TTC549 (cell line): ENCODE measurements around the gene ITGB3BP.
"Not testable (repeated sequence)": the region's sequence is repeated elsewhere in the genome, so short reads cannot be mapped to it uniquely, and the experiment has no call there.

Source experiments
- FAIRE-seq: peaks from 2 replicates; lab custom pipeline; 2012; peaks lifted over from hg19 to GRCh38; lab: Jason Lieb, UNC

ITGB3BP gene

DNA sequence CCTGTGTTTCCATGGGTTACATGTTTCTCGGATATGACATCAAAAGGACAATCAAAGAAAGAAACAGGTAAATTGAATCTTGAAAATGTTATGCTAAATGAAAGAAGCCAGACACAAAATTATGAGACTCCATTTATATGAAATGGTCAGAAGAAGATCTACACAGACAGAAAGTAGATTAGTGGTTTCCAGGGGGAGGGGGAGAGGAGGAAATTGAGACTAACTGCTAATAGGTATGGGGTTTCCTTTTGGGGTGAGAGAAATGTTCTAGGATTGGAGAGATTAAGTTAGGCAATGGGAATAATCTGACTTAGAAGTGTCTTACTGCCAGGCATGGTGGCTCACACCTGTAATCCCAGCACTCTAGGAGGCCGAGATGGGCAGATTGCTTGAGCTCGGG, 21.8 kb downstream of the ITGB3BP start:
- no peak for FAIRE-seq

DNA sequence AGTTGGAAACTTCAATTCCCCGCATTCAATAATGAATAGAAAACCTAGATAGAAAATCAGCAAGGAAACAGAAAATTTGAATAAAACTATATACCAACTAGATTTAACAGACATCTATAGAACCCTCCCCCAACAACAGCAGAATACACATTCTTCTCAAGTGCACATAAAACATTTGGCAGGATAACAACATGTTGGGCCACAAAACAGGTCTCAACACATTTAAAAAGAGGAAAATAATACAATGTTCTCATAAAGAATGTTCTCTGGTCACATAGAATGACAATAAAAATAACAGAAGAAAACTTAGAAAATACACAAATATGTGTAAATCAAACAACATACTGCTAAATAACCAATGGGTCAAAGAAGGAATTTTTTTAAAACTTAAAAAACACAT, 24.9 kb downstream of the ITGB3BP start:
- FAIRE-seq: no peak

DNA sequence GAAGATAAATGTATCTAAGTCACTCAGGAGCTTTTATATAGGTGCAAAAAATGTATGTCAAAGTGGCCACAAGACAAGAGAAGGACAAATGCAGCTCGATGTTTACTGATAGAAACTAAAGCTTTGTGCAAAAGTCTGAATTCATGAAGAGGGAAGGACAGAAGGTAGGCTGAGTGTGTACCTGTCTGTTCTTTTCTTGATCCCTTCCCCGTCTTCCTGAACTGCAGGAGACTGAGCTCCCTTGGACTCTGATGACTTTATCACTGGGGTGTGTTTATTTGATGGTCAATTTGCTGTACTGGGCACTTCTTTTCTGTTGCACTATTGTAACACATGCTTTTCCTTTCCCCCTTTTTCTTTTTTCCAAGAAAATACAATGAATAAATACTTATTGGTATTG, 25.4 kb downstream of the ITGB3BP start:
- FAIRE-seq: no peak

DNA sequence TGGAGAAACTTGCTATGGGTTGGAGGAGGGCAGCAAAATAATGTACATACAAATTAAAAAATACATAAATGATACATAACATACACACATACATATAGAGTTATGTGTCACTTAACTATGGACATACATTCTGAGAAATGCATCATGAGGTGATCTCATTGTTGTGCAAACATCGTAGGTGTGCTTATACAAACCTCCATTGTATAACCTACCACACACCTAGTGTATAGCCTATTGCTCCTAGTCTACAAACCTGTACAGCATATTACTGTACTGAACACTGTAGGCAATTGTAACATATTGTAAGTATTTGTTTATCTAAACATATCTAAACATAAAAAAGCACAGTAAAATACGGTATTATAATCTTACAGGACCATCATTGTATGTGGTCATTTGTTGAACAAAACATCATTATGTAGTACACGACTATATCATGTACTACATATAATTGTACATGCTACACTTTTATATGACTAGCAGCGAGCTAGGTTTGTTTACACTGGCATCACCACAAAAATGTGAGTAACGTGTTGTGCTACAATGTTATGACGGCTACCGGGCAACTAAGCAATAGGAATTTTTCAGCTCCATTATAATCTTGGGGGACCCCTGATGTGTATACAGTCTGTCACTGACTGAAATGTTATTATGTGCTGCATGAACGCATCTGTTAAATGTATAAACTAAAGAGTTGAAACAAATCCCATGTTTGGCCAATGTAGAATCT, 35.5 kb downstream of the ITGB3BP start:
- FAIRE-seq: no peak

DNA sequence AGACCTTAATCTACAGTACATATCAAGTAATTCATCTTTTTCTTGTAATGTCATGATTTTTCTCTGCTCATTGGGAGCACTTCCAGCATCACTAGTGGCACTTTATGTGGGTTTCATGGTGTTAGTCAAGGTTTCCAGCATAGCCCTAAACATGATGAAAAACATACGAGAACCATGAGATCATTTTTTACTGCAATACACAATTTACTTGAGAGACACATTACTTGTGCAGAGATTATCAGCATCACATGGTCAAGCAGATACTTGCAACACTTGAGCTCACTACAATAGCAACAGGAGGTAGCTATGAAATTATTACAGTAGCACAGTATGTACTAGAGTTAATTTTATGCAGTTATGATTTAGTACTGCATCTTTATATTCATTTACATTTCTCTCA, 36.4 kb downstream of the ITGB3BP start:
- no peak for FAIRE-seq

DNA sequence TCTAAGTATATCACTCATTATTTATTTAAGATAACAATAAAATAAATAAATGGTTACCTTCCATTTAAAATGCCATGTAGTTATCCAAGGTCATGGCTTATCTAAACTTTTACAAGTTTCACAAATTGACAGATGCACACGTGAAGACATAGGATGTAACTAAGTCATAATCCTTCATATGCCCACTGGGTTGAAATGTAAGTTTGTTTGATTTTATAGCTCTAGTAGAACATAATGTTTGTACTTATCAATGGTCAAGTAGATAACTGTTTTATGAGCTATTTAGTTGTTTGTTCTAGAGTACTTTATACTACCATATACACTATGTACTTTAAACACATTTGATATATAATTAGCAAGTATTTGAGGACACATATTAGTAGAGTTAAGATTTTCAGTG, 43.0 kb downstream of the ITGB3BP start:
- FAIRE-seq: no peak

DNA sequence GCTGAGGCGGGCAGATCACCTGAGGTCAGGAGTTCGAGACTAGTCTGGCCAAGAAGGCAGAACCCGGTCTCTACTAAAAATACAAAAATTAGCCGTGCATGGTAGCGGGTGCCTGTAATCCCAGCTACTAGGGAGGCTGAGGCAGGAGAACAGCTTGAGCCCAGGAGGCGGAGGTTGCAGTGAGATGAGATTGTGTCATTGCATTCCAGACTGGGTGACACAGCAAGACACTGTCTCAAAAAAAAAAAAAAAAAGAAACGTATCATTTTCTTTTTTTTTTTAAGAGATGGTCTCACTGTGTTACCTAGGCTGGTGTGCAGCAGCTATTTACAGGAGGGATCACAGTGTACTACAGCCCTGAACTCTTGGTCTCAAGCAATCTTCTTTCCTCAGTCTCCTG, 47.3 kb downstream of the ITGB3BP start:
- FAIRE-seq: no peak

DNA sequence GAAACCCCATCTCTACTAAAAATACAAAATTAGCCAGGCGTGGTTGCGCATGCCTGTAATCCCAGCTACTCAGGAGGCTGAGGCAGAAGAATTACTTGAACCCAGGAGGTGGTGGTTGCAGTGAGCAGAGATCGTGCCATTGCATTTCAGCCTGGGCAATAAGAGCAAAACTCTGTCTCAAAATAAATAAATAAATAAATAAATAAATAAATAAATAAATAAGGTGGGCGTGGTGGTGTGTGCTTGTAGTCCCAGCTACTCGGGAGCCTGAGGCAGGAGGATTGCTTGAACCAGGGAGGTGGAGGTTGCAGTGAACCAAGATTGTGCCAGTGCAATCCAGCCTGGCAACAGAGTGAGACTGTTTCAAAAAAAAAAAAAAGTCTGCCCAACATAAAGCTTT, 54.3 kb downstream of the ITGB3BP start:
- FAIRE-seq: not testable (repeated sequence)

DNA sequence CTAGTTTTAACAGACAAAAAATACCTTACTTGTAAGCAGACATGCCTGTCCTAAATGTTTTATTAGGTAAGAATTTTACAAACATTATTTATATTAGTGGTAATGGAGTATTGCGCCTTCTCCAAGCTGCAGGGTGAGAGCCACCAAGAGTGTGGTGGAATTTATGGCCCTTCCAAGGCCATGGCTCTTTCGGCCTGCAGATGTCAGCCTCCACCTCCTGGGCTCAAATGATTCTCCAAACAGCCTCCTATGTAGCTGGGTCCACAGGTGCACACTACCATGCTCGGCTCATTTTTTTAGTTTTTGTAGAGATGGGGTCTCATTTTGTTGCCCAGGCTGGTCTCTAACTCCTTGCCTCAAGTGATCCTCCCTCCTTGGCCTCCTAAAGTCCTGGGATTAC, 56.3 kb downstream of the ITGB3BP start:
- no peak for FAIRE-seq

DNA sequence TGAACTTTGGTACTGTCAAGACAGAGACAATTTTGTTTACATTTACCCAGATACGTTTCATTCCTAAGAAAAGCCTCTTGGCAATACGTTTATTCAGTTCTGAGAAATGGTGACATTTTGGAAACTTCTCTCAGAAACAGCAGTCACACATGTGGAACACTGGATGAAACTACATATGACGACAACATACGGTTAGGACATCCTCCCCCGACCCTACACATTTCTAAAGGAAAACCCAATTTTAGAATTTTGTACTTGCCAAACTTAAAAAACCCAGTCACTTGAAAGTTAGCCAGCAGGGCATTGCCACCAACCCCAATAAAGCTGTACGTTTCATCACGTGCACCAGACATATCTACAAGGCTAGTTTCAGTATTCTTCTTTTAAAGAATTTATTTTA, 56.8 kb downstream of the ITGB3BP start:
- FAIRE-seq: no peak

DNA sequence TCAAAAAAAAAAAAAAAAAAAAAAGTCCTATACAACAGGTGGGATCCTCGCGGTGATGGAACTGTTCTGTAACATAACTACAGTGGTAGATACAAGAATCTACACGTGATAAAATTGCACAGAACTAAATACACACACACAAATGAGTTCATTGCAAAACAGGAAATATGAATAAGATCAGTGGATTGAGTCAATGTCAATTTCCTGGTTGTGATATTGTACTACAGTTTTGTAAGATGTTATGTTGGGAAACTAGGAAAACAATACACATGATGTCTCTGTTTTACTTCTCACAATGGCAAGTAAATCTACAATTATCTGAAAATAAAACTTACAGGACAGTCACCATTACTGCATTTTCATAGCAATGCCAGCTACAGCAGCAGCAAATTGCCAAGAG, 59.8 kb downstream of the ITGB3BP start:
- no peak for FAIRE-seq

DNA sequence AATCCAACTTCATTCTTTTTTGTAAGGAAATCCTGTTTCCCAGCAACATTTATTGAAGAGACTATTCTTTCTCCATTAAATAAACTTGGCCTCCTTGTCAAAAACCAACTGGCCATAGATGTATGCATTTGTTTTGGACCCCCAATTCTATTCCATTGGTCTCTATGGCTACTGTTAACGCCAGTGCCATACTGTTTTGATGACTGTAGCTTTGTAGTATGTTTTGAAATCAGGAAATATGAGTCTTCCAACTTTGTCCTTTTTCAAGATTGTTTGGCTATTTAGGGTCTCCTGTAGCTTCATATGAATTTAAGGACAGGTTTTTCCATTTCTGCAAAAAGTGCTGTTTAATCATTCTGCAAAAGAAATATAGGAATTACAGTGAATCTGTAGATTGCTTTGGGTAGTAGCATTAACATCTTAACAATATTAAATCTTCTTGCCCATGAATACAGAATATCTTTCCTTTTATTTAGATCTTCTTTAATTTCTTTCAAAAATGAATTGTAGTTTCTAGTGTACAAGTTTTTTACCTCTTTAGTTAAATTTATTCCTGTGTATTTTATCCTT, 61.3 kb downstream of the ITGB3BP start:
- no peak for FAIRE-seq

DNA sequence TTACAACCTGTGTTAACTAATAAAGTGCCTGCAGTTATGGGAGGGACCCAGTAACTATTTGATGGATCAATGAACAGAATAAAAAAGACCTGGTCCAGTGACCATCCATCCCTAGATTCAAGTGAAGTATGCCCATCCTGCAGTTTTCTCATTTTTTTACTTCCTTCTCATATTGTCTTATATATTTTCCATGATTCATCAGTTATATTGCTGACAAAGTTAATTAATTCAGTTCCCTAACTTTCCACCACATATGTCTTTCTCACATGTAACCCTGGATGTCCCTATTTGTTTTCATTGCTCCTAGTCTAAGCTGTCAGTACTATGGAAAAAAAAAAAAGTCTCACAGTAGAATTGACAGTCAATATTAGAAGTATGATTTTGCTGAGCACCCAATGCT, 64.3 kb downstream of the ITGB3BP start:
- no peak for FAIRE-seq

DNA sequence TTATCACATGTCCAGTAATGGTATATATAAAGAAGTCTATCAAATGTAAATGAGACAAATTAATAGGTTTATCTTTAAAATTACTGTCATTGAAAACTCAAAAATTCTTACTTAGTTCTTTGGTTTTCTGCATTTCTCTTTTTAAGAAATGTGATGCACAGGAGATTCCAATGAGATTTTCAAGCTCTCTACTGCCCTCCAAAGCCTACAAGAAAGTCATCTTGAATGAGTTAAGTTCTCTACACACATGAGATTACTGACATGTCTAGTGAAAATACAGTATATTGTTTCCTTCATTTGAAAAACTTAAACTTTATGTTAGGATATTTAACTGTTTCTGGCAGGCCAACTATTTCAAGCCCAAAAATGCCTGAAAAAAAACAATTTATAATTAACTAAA, 68.8 kb downstream of the ITGB3BP start:
- peak; percentile 88 for FAIRE-seq

DNA sequence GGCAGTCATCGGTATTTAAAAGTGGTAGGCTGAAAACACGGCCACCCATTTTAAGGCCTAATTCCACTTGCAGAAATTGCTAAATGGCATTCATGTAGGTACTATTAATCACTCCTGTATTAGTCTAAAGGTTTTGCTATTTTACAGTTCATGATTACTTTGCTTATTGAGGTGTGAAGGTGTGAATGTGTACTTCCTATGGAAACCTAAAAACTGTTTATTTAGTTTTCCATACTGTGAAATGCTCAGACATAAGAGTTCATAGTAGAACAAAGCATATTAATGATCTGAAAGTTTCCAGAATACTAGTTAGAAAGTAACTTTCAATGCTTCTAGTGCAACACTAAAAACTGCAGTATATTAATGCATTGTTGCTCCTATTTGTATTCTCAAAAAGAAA, 69.8 kb downstream of the ITGB3BP start:
- no peak for FAIRE-seq

DNA sequence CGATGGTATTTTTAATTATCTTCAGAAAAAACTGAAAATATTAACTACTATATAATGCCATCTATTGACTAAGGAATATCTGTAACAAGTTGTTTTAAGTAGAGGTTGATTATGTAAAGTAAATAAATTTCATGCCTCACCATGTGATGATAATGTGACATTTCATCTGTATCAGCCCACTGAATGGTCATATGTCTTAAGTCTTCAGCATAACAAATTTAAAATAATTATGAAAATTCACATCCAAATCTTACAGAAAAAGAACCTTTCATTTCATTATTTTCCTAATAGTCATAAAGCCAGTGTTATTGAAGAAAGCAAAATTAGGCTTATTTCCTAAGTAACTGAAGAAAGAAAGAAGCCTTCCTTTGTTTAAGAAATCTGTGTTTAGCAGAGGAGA, 72.6 kb downstream of the ITGB3BP start:
- FAIRE-seq: no peak

DNA sequence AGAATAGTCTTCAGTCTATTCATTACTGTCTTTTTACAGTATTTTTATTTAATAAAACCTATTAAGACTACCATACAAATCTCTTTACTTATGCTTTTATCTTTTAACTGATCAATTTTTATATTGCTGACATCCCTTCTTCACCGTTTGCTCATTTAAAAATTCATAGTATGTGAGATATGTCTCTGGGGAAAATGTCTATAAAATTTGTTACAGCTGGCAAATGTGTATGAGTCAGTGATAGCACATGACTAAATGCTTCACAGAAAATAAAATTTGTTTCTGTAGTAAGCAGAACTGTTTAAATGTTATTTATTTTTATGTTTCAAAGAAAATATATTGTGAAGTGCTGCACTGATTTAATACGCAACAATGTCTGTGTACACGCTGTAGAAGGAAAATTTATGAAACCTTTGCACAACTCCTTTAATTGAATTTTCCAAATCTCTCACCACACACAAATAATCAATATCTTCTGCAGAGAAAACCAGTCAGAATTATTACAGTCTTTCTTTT, 74.2 kb downstream of the ITGB3BP start:
- no peak for FAIRE-seq

DNA sequence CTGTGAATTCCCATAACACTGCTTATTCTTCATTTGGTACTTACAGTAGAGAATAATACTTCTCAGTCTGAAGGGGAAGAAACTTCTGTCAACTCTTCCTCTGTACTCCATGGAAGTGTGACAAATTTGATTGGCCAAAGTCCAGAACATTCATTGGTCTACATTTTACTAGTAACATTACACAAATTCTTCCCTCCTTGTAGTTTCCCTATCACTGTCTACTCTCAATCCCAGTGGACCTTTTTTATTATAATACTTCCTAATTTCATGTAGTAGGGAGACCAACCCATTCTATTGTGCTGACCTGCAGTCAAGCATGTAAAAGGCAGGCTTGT, 80.9 kb downstream of the ITGB3BP start:
- FAIRE-seq: no peak

DNA sequence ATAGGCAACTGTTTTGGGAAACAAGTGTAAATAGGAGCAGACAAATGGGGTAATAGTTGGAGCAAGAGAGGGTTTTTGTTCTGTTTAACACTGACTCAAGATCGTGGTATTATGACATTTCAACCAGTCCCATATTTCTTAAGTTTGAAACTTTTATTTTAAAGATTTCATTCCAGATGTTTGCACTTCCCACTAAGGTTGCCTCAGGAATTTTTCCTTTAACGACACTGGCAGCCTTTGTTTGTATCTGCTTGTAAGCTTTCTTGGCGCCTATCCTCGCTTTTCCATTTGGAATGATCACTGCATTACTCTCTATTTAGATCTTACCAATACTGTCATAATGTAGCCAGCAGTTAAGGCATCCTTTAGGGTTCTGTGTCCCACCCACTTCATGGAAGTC, 87.9 kb downstream of the ITGB3BP start:
- FAIRE-seq: no peak

DNA sequence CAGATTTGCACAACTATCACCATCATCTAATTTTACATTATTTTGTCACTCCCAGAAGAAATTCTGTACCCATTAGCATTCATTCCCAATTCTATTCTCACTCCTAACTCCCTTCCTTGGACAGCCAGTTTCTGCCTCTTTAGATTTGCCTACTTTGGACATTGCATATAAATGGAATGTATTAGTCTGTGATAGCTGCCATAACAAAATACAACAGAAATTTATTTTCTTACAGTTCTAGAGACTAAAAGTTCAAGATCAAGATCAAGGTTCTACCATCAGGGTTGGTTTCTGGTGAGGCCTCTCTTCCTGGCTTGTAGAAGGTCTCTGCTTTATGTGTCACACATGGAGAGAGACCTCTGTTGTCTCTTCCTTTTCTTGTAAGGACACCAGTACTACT, 93.7 kb downstream of the ITGB3BP start:
- no peak for FAIRE-seq

DNA sequence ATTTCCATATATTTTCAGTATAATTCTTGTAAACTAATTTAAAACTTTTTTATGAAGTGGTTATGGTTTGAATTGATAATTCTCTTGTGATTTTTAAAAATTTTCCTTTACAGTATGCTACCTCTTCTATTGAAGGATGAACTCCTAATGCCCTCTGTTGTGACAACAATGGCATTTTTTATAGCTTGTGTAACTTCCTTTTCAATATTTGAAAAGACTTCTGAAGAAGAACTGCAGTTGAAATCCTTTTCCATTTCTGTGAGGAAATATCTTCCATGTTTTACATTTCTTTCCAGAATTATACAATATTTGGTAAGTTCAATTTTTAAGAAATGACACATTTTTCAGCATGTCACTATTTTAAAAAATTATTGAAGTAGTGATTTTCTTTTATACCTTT, 94.2 kb downstream of the ITGB3BP start:
- no peak for FAIRE-seq

DNA sequence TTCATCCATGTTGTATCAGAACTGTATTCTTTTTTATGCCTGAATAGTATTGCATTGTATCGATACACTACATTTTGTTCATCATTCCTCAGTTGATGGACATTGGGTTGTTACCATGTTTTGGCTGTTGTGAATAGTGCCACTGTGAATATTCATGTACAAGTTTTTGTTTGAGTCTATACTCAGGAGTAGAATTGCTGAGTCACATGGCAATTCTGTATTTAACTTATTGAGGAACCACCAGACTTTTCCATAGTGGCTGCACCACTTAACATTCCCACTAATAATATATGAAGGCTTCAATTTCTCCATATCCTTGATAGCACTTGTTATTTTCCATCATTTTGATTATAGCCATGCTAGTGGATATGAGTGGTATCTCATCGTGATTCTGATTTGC, 99.4 kb downstream of the ITGB3BP start:
- no peak for FAIRE-seq

DNA sequence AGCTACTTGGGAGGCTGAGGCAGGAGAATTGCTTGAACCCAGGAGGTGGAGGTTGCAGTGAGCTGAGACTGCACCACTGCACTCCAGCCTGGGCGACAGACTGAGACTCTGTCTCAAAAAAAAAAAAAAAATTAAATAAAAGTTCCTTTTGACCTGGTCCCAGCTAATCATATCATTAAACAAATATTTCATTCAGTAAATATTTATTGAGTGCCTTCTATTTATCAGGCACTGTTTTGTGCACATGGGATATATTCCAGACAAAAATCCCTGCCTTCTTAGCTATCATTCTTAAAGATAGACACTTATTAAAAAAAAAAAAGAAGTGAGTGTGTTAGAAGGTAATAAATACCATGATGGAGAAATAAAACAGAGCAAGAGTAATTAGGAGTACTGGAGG, 102.3 kb downstream of the ITGB3BP start:
- FAIRE-seq: not testable (repeated sequence)

DNA sequence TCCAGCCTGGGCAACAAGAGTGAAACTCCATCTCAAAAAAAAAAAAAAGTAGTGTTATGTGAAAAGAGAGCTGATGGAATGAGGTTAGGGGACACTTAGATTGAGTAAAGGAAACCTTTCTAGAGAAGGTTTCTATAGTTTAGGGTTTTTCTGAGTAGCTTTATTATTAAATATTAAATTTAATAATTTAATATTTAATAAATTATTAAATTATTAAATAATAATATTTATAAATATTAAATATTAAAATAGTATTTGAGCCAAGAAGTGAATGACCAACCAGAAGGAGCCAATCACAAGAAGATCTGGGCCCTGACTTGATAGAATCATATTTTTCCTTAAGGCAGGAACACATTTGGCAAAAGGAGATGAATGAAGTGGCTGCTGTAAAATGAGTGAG, 104.9 kb downstream of the ITGB3BP start:
- FAIRE-seq: no peak
